HCT116 (cell line): ENCODE measurements around the gene MBTPS1. TPM values are rescaled to one million over a fixed set of nuclear protein-coding genes. Genes with fewer than 3 reads are reported as not detected.

Experiments
- ATAC-seq: fragments of 200-7000 bp; cut with Tn5 transposase; 2 replicates; pipeline ENCODE4 v1.9.1; 2020; ENCODE audit warnings: mild to moderate bottlenecking, moderate library complexity
- BruUV-seq: library from RNA; stranded (reverse); fragments of 400-500 nt; replicated peaks from 2 replicates; lab custom pipeline; 2021; lab: Mats Ljungman, UMichigan
- CTCF ChIA-PET: fragments of 300-600 bp; sonication (Branson Sonifier 250); formaldehyde crosslinking; loops from one replicate; lab custom pipeline; 2021; ENCODE audit warnings: antibody characterized with exemption; lab: Charles Lee
- POLR2A ChIA-PET: fragments of 300-600, 350-600 bp; sonication (Branson Sonifier 250); formaldehyde crosslinking; loops from one replicate; lab custom pipeline; 2021; ENCODE audit warnings: antibody characterized with exemption; lab: Charles Lee
- RAD21 ChIA-PET, 2 experiments: fragments of 300-600 bp; sonication (Branson Sonifier 250); formaldehyde crosslinking; loops; one replicate each; lab custom pipeline; 2023; ENCODE audit warnings: low total read pairs in 2 of 2; ENCODE audit not compliant: uncharacterized antibody in 2 of 2, unreplicated experiment in 2 of 2, low non-redundant PET in 1 of 2; lab: Charles Lee
- DNase-seq: peaks from one replicate; pipeline ENCODE4 v3.0.0-alpha.2; 2010; ENCODE audit warnings: low read depth, low spot score
- H2AFZ ChIP-seq: fragments of 200-600 bp; shearing (Covaris generic), sonication (generic); 2 replicates; pipeline ENCODE4 v1.6.1; 2017; ENCODE audit warnings: low read depth, mixed run types, mixed read lengths, antibody characterized with exemption, low read length; ENCODE audit not compliant: poor library complexity, severe bottlenecking
- H3K27ac ChIP-seq: 2 replicates; pipeline ENCODE4 v1.5.1; 2012; ENCODE audit warnings: low read depth, low read length
- H3K27me3 ChIP-seq: fragments of 200-600 bp; sonication (generic); 2 replicates; pipeline ENCODE4 v1.6.1; 2016; ENCODE audit warnings: mixed run types, low read length, mixed read lengths; ENCODE audit not compliant: insufficient read depth
- H3K36me3 ChIP-seq, 2 experiments: fragments of 200-500 bp in 1 of 2; fragments of 200-600 bp in 1 of 2; sonication (Bioruptor generic) in 1 of 2; sonication (generic) in 1 of 2; 2 replicates each; pipeline versions ENCODE4 v1.5.1 to v1.6.1; 2014 to 2016; ENCODE audit warnings: low read length in 2 of 2, inconsistent platforms in 1 of 2, mixed read lengths in 1 of 2, mixed run types in 1 of 2; ENCODE audit not compliant: insufficient read depth in 2 of 2, control insufficient read depth in 1 of 2
- H3K4me1 ChIP-seq, 2 experiments: fragments of 200-600 bp in 1 of 2; sonication (generic) in 1 of 2; 2 replicates each; pipeline versions ENCODE4 v1.5.1 to v1.6.1; 2012 to 2017; ENCODE audit warnings: low read length in 2 of 2, inconsistent platforms in 1 of 2, mild to moderate bottlenecking in 1 of 2, mixed read lengths in 1 of 2, mixed run types in 1 of 2, moderate library complexity in 1 of 2; ENCODE audit not compliant: insufficient read depth in 2 of 2, control insufficient read depth in 1 of 2
- H3K4me2 ChIP-seq: fragments of 200-600 bp; sonication (generic); 2 replicates; pipeline ENCODE4 v1.6.1; 2017; ENCODE audit warnings: mixed run types, low read length, mixed read lengths
- H3K4me3 ChIP-seq, 2 experiments: fragments of 200-600 bp in 1 of 2; sonication (generic) in 1 of 2; replicated peaks in 1 of 2; 2 replicates each; pipeline ENCODE4 v1.5.1; 2011 to 2016; ENCODE audit warnings: low read length in 2 of 2, control low read depth in 1 of 2, low read depth in 1 of 2, mild to moderate bottlenecking in 1 of 2, mixed read lengths in 1 of 2, mixed run types in 1 of 2
- H3K79me2 ChIP-seq: fragments of 200-600 bp; sonication (generic); 2 replicates; pipeline ENCODE4 v1.6.1; 2017; ENCODE audit warnings: mild to moderate bottlenecking, mixed run types, low read length, moderate library complexity, mixed read lengths; ENCODE audit not compliant: insufficient read depth
- H3K9ac ChIP-seq: fragments of 200-600 bp; sonication (generic); 2 replicates; pipeline ENCODE4 v1.6.1; 2016; ENCODE audit warnings: low read length, mixed read lengths
- H3K9me2 ChIP-seq: fragments of 200-600 bp; sonication (generic), shearing (Covaris generic); 2 replicates; pipeline ENCODE4 v1.6.1; 2017; ENCODE audit warnings: mixed run types, mild to moderate bottlenecking, moderate library complexity; ENCODE audit not compliant: insufficient read depth
- H3K9me3 ChIP-seq, 2 experiments: fragments of 200-500 bp in 1 of 2; fragments of 200-600 bp in 1 of 2; sonication (Bioruptor generic) in 1 of 2; sonication (generic) in 1 of 2; 2 replicates each; pipeline ENCODE4 v1.6.1; 2014 to 2017; ENCODE audit warnings: low read length in 2 of 2, mixed read lengths in 2 of 2, inconsistent platforms in 1 of 2, low read depth in 1 of 2, mild to moderate bottlenecking in 1 of 2, mixed run types in 1 of 2, moderate library complexity in 1 of 2; ENCODE audit not compliant: control insufficient read depth in 1 of 2, insufficient read depth in 1 of 2
- H4K20me1 ChIP-seq: fragments of 200-600 bp; sonication (generic), shearing (Covaris generic); 2 replicates; pipeline ENCODE4 v1.6.1; 2017; ENCODE audit warnings: mixed run types, mild to moderate bottlenecking, moderate library complexity; ENCODE audit not compliant: insufficient read depth
- ELF1 ChIP-seq: IDR thresholded peaks from 2 replicates; pipeline ENCODE4 v1.6.1; 2012; ENCODE audit warnings: low read depth, borderline replicate concordance
- JUND ChIP-seq: IDR thresholded peaks from 2 replicates; pipeline ENCODE4 v1.6.1; 2012
- POLR2AphosphoS5 ChIP-seq: IDR thresholded peaks from 2 replicates; pipeline ENCODE4 v1.6.1; 2011; ENCODE audit warnings: mild to moderate bottlenecking, low read depth, low read length, moderate library complexity
- SIN3A ChIP-seq: IDR thresholded peaks from 2 replicates; pipeline ENCODE4 v1.6.1; 2012; ENCODE audit warnings: low read depth
- YY1 ChIP-seq: IDR thresholded peaks from 2 replicates; pipeline ENCODE4 v1.6.1; 2011; ENCODE audit warnings: low read length, low read depth, moderate library complexity, mild to moderate bottlenecking; ENCODE audit not compliant: insufficient replicate concordance; ENCODE audit errors: extremely low read depth
- intact Hi-C: fragments of 100-400 bp; cut with micrococcal nuclease; formaldehyde crosslinking; loops from 2 replicates; pipeline ENCODE4 v1.10.0; 2022
- total RNA-seq: library from RNA; stranded (reverse); gene quantifications from one replicate; pipeline ENCODE4 v1.2.1, GENCODE V29; 2021; ENCODE audit not compliant: unreplicated experiment
- TF ChIP-seq, protein P1 (sequence below): IDR thresholded peaks from 2 replicates; pipeline ENCODE4 v1.6.1; 2012; ENCODE audit warnings: low read depth
- TF ChIP-seq, protein P2 (sequence below): IDR thresholded peaks from 2 replicates; pipeline ENCODE4 v1.6.1; 2011; ENCODE audit warnings: mild to moderate bottlenecking, low read length, moderate library complexity; ENCODE audit not compliant: insufficient replicate concordance; ENCODE audit errors: extremely low read depth
- TF ChIP-seq, protein P3 (sequence below): IDR thresholded peaks from 2 replicates; pipeline ENCODE4 v1.6.1; 2012

Gene MBTPS1
- total RNA-seq, 1 experiment from 2014 or later, result 111 TPM

- H3K36me3 ChIP-seq, result no peaks in the 10 kb centered on the region
- H3K9me3 ChIP-seq, result no peaks in the 10 kb centered on the region
- ChIA-PET CTCF (no interaction called here), RAD21 (no interaction called here), POLR2A (interaction anchor here (0.6 to 1.2 kb wide), 2 partner anchors 9 to 503 kb away, joined by 3 to 5 read pairs; no protein-coding TSS in a partner anchor)
- H3K27me3 ChIP-seq, result 0 out of 2 replicates have a peak, but pooled peaks cover 5% of the 10 kb centered on the region
- H2AFZ ChIP-seq, result no peak overlapping the region
- H3K4me3 ChIP-seq, result no peak overlapping the region
- no peaks in the 10 kb centered on the region for H3K79me2 ChIP-seq
- DNase-seq, result no peak
- H3K9me2 ChIP-seq, result no peaks in the 10 kb centered on the region
- TF ChIP-seq, protein P1, sequence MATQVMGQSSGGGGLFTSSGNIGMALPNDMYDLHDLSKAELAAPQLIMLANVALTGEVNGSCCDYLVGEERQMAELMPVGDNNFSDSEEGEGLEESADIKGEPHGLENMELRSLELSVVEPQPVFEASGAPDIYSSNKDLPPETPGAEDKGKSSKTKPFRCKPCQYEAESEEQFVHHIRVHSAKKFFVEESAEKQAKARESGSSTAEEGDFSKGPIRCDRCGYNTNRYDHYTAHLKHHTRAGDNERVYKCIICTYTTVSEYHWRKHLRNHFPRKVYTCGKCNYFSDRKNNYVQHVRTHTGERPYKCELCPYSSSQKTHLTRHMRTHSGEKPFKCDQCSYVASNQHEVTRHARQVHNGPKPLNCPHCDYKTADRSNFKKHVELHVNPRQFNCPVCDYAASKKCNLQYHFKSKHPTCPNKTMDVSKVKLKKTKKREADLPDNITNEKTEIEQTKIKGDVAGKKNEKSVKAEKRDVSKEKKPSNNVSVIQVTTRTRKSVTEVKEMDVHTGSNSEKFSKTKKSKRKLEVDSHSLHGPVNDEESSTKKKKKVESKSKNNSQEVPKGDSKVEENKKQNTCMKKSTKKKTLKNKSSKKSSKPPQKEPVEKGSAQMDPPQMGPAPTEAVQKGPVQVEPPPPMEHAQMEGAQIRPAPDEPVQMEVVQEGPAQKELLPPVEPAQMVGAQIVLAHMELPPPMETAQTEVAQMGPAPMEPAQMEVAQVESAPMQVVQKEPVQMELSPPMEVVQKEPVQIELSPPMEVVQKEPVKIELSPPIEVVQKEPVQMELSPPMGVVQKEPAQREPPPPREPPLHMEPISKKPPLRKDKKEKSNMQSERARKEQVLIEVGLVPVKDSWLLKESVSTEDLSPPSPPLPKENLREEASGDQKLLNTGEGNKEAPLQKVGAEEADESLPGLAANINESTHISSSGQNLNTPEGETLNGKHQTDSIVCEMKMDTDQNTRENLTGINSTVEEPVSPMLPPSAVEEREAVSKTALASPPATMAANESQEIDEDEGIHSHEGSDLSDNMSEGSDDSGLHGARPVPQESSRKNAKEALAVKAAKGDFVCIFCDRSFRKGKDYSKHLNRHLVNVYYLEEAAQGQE, result no peak
- TF ChIP-seq YY1 (no peak), JUND (no peak), ELF1 (no peak), SIN3A (no peak), POLR2AphosphoS5 (no peak)
- TF ChIP-seq, protein P2, sequence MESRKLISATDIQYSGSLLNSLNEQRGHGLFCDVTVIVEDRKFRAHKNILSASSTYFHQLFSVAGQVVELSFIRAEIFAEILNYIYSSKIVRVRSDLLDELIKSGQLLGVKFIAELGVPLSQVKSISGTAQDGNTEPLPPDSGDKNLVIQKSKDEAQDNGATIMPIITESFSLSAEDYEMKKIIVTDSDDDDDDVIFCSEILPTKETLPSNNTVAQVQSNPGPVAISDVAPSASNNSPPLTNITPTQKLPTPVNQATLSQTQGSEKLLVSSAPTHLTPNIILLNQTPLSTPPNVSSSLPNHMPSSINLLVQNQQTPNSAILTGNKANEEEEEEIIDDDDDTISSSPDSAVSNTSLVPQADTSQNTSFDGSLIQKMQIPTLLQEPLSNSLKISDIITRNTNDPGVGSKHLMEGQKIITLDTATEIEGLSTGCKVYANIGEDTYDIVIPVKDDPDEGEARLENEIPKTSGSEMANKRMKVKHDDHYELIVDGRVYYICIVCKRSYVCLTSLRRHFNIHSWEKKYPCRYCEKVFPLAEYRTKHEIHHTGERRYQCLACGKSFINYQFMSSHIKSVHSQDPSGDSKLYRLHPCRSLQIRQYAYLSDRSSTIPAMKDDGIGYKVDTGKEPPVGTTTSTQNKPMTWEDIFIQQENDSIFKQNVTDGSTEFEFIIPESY, result no peak
- TF ChIP-seq, protein P3, sequence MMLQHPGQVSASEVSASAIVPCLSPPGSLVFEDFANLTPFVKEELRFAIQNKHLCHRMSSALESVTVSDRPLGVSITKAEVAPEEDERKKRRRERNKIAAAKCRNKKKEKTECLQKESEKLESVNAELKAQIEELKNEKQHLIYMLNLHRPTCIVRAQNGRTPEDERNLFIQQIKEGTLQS, result no peak
- no peaks in the 10 kb centered on the region for H4K20me1 ChIP-seq
- intact Hi-C loops, result no loop called here
- H3K27ac ChIP-seq, result no peak overlapping the region
- no TSS peak for BruUV-seq
- no peaks in the 10 kb centered on the region for H3K4me1 ChIP-seq
- no peak overlapping the region for H3K4me2 ChIP-seq
- no peak for ATAC-seq
- H3K9ac ChIP-seq, result no peak overlapping the region
Measured at GRCh38 chr16:84005391-84005790, 111.4 kb downstream of the MBTPS1 start.
